ENCODE measurements around the gene FKBP8.

The FKBP8 gene

GRCh38 chr19:18503337-18503970, 39.9 kb downstream of the FKBP8 start:
- Mint-ChIP-seq H3K4me3 (no peak overlapping the region), H3K9me3 (no peaks in the 10 kb centered on the region), H3K27ac (peak overlapping the region; percentile 26), H3K4me1 (peaks cover 95% of the 10 kb centered on the region), H3K27me3 (no peaks in the 10 kb centered on the region), H3K36me3 (peaks cover 14% of the 10 kb centered on the region)
- peak; percentile 14 for ATAC-seq

DNA sequence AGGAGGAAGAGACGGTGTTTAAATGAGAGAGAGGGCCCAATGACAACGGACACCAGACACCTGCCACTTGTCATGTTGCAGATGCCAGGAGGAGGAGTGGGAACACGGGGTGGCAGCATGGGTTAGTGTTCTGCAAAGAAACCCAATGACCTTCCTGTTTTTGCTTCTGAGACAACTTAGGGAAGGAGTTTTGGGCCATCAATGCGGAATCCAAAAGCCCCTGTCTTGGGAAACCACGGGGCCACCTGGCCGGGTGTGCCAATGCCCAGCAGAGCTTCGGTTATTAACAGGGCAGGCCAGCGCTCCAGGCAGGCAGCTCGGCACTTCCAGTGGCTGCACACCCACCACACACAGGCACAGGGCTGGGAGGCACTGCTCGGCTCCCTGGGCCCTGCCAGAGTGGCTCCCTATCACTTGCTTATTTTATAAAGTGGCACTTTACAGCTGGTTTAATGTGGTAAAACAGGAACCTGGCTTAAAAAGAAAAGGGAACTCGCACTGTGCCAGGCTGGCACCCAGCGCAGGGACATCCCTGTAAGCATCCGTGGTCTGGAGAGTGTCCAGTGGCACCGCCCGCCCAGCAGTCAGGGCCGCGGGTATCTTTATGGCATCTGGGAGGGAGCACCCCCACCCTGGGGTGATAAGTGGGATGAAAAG, 40.6 kb downstream of the FKBP8 start:
- ATAC-seq, result peak; percentile 22
- H3K27ac Mint-ChIP-seq, result peak overlapping the region; percentile 26
- H3K4me3 Mint-ChIP-seq, result peak overlapping the region; percentile 3
- H3K27me3 Mint-ChIP-seq, result no peaks in the 10 kb centered on the region
- peaks cover 13% of the 10 kb centered on the region for H3K36me3 Mint-ChIP-seq
- no peaks in the 10 kb centered on the region for H3K9me3 Mint-ChIP-seq
- peaks cover 92% of the 10 kb centered on the region for H3K4me1 Mint-ChIP-seq

DNA sequence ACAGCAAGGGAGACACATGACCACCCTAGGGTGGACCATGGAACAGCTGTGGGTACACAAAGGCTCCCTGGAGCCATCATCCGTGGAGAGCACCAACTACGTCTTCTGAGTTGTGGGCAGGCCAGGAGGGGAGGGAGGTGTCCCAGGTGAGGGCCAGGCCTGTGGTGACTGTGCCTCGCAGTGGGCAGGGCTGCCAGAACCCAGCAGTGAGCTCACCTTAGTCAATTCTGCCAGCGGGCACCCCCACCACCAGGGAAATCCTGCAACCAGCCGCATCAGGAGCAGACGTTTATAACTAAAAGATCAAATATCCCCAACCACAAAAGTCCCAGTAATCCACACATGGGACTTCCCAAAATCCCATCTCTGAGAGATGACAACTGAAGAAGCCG, 41.1 kb downstream of the FKBP8 start:
- peak overlapping the region; percentile 26 for H3K27ac Mint-ChIP-seq
- H3K4me1 Mint-ChIP-seq, result peaks cover 89% of the 10 kb centered on the region
- no peak for ATAC-seq
- no peak overlapping the region for H3K4me3 Mint-ChIP-seq
- no peaks in the 10 kb centered on the region for H3K27me3 Mint-ChIP-seq
- H3K36me3 Mint-ChIP-seq, result peaks cover 7% of the 10 kb centered on the region
- no peaks in the 10 kb centered on the region for H3K9me3 Mint-ChIP-seq

DNA sequence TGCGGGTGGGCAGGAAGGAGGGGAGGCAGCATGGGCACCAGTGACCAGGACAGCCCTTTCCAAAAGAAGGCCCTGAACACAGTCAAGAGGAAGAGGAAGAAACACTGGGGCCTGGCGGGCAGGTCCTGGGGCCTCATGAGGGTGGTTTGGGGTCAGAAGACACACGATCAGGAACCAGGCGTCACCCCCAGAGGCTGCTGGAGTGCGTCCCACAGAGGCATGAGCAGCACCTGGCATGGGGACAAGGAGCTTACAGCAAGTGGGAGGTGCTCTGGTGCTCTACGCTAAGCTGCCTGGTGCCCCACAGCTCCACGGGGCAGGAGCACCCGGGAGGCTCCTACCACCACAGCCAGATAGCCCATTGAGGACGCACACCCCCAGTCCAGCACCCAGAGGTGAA, 41.5 kb downstream of the FKBP8 start:
- Mint-ChIP-seq H3K4me1 (peaks cover 89% of the 10 kb centered on the region), H3K27me3 (no peaks in the 10 kb centered on the region), H3K9me3 (no peaks in the 10 kb centered on the region), H3K36me3 (peaks cover 7% of the 10 kb centered on the region), H3K27ac (peak overlapping the region; percentile 26), H3K4me3 (no peak overlapping the region)
- no peak for ATAC-seq

DNA sequence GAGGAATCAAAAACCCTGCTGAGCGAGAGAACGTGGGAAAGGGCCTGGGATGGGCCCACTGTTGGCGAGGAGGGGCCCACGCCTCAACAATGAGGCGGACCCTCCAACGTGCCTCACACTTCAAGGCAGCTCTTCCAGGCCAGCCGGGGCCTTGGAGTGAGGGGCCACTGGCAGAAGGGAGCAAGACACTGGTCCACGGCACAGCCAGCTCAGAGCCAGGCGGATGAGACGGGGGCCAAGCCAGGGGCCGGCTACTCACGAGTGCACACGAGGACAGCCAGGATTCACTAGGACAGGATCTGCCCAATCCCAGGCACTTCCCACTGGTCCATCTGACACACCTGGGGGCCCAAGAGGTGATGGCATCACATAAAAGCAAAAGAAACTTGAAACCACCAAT, 42.0 kb downstream of the FKBP8 start:
- Mint-ChIP-seq H3K27me3 (no peaks in the 10 kb centered on the region), H3K27ac (peak overlapping the region; percentile 26), H3K9me3 (no peaks in the 10 kb centered on the region), H3K36me3 (peaks cover 7% of the 10 kb centered on the region), H3K4me1 (peaks cover 89% of the 10 kb centered on the region), H3K4me3 (no peak overlapping the region)
- ATAC-seq, result no peak

DNA sequence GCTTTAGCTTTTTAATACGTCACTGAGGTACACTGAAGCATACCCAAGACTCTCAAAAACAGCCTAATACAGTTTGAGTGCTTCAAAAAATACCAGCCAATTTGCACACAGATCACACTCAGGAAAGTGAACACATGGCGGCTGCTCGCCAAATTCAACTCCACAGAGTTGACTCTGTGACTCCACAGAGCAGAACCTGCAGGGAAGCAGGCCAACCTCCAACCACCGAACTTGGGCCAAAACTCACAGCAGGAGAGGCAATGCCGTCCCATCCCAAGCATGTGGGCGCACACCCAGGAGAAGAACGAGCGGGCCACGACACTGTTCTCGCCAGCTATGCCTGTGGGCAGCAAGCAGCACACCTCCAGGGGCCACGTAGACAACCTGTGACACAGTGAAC, 42.6 kb downstream of the FKBP8 start:
- peak overlapping the region; percentile 26 for H3K27ac Mint-ChIP-seq

GRCh38 chr19:18500376-18500775, 43.0 kb downstream of the FKBP8 start:
- peaks cover 7% of the 10 kb centered on the region for H3K36me3 Mint-ChIP-seq
- H3K4me3 Mint-ChIP-seq, result no peak overlapping the region
- H3K27me3 Mint-ChIP-seq, result no peaks in the 10 kb centered on the region
- ATAC-seq, result no peak
- no peak overlapping the region for H3K27ac Mint-ChIP-seq
- H3K9me3 Mint-ChIP-seq, result no peaks in the 10 kb centered on the region
- peaks cover 89% of the 10 kb centered on the region for H3K4me1 Mint-ChIP-seq

More for the DNA sequence above, 42.6 kb downstream of the FKBP8 start:
- Mint-ChIP-seq H3K4me3 (no peak overlapping the region), H3K27me3 (no peaks in the 10 kb centered on the region), H3K4me1 (peaks cover 89% of the 10 kb centered on the region), H3K36me3 (peaks cover 7% of the 10 kb centered on the region), H3K9me3 (no peaks in the 10 kb centered on the region)
- no peak for ATAC-seq

DNA sequence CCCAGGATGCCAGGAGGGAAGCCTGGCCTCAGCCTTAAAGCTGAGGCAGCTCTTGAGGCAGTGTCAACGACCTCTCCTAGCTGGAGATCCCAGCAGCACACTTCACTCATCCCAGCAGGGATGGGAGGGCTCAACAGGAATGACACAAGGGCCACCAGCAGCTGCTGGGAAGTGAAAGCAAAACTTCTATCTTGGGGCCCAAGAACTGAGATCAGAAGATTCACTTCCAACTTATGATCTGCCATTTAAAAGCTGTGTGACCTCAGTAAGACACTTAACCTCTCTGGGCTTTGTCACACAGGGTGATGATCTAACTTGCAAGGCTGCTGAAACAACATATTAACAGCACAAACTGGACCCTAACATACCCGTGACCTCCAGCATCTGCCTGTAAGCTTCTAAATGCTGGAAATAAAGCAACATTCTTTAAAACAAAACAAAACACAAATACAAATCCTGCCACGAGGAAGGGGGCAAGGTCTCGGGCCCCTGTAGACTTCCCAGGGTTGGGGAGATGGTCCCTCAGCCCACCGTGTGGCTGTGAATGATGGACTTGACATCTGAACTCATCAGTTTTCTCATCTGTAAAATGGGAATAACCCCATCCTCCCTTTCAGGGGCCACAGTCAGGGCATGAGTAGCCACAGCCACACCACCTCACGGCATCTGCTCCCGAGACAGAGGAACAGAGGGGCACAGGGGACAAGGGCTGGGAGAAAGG, 44.2 kb downstream of the FKBP8 start:
- no peak for ATAC-seq
- Mint-ChIP-seq H3K4me1 (peaks cover 87% of the 10 kb centered on the region), H3K36me3 (peaks cover 7% of the 10 kb centered on the region), H3K27me3 (no peaks in the 10 kb centered on the region), H3K27ac (no peak overlapping the region), H3K9me3 (no peaks in the 10 kb centered on the region), H3K4me3 (no peak overlapping the region)

GRCh38 chr19:18496980-18497256, 46.5 kb downstream of the FKBP8 start:
- no peaks in the 10 kb centered on the region for H3K27me3 Mint-ChIP-seq

DNA sequence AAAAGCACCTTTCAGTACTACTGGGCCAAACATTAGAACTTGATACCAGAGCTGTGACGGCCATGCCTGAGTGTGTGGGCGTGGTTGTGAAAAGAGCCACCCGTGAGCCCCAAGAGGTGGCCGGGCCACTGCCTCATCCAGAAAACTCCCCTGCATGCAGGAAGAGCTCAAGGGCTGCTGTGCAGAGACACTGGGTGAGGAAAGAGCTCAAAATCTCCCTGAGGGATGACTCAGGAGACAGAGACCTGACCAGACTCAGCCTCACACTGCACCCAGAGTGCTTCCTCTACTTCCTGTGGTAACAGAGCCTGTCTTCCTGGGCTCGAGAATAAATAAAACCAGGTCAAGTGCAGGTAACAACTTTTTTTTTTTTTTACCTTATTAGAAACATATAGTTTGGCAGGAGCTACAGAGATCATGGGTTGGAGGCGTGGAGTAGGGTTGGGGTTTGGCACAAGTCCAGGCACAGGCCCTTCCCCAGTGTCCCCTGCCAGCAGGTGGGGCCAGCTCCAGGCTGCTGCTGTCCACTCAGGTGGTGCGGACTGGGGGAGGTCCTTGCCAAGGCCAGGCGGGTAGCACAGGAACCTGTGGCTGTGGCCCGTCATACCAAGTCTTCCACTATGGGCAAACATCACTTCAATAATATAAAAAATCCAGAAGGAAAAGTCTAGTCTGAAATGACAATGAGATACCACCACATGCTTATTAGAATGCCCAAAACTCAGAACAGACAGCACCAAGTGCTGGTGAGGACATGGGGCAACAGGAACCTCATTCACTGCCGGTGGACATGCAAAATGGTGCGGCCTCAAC, 47.0 kb downstream of the FKBP8 start:
- H3K36me3 Mint-ChIP-seq, result peaks cover 11% of the 10 kb centered on the region
- H3K4me3 Mint-ChIP-seq, result no peak overlapping the region
- H3K4me1 Mint-ChIP-seq, result peaks cover 70% of the 10 kb centered on the region
- no peaks in the 10 kb centered on the region for H3K9me3 Mint-ChIP-seq
- H3K27ac Mint-ChIP-seq, result peak overlapping the region; percentile 11
- ATAC-seq, result peak; percentile 78
- no peaks in the 10 kb centered on the region for H3K27me3 Mint-ChIP-seq

More at GRCh38 chr19:18496980-18497256, 46.5 kb downstream of the FKBP8 start:
- Mint-ChIP-seq H3K9me3 (no peaks in the 10 kb centered on the region), H3K4me1 (peaks cover 72% of the 10 kb centered on the region), H3K27ac (no peak overlapping the region), H3K36me3 (peaks cover 10% of the 10 kb centered on the region), H3K4me3 (no peak overlapping the region)
- no peak for ATAC-seq

DNA sequence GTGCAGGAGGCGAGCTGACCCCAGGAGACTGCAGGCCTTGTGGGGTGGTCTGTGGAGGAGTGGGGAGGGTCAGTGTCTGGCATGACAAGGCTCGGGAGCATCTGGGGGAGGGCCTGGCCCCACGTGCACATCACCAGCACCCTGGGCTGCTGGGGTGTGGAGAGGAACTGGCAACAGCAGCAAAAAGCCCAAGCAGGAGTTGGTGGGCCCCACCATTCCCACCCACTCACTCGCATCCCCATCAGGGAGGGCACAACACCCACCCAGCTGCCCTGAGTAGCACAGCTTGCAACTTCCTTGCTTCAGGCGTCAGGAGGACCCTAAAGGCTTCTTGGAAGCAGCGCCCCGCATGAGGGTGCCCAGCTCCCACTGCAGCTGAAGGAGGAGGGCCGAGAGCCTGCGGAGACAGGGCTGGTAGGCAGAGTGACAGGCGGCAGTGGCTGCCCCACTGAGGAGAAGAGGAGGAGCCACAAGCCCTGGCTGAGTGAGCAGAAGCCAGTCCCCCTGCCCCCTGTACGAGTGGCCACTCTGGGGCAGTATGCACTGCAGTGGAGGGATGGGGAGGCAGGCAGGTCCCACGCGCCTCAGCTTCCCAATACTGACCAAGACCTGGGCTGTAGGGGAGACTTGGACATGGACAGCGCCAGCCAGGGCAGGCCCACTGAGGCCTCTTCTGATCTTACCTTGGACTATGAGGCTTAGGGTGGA, 48.0 kb downstream of the FKBP8 start:
- Mint-ChIP-seq H3K4me3 (no peak overlapping the region), H3K27me3 (no peaks in the 10 kb centered on the region), H3K36me3 (peaks cover 6% of the 10 kb centered on the region), H3K27ac (peak overlapping the region; percentile 11), H3K9me3 (no peaks in the 10 kb centered on the region), H3K4me1 (peaks cover 65% of the 10 kb centered on the region)
- no peak for ATAC-seq

- Mint-ChIP-seq H3K4me1 (peaks cover 65% of the 10 kb centered on the region), H3K27me3 (no peaks in the 10 kb centered on the region), H3K9me3 (no peaks in the 10 kb centered on the region), H3K27ac (no peak overlapping the region), H3K4me3 (no peak overlapping the region), H3K36me3 (peaks cover 6% of the 10 kb centered on the region)
- ATAC-seq, result no peak
Observed at GRCh38 chr19:18494267-18494607, 49.1 kb downstream of the FKBP8 start.

DNA sequence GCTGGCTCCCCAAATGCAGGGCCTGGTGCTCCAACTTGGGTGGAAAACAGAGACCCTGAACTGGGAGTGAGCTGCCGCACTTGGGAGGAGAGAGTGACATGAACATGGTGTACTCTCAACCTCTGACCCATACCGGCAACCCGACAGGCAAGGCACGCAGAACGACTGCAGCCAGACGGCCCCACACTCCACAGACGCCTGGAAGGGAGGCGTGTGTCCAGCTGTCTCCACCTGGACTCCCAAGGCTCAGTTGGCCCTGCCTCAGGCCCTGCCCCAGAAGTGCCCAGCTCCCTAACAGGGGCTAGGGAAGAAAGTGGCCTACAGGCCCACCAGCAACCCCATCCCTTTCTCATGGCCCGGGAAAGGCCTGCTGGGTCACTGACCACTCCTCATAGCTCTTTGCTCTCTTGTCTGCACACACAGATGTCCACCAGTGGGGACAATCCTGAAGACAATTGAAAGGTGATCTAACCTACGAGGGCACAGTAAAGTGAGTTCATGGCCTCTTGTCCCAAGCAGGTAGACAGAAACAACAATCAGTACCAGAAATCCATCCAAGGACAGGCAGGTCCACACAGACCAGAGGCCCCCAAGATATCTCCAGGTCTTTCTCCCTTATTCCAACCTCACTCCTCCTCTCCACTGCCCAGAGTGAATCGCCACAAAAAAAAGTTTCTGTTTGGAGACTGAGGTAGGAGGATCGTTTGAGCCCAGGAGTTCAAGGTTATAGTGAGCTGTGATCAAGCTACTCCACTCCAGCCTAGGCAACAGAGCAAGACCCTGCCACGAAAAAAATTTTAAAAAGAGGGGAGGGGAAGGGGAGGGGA, 49.7 kb downstream of the FKBP8 start:
- peaks cover 65% of the 10 kb centered on the region for H3K4me1 Mint-ChIP-seq
- H3K27me3 Mint-ChIP-seq, result no peaks in the 10 kb centered on the region
- peaks cover 6% of the 10 kb centered on the region for H3K36me3 Mint-ChIP-seq
- no peaks in the 10 kb centered on the region for H3K9me3 Mint-ChIP-seq
- H3K27ac Mint-ChIP-seq, result no peak overlapping the region
- no peak overlapping the region for H3K4me3 Mint-ChIP-seq
- ATAC-seq, result no peak
